Jurkat, Clone E6-1 (cell line): ENCODE measurements around the gene SLC27A3.
"Not testable (repeated sequence)": the region's sequence is repeated elsewhere in the genome, so short reads cannot be mapped to it uniquely, and the experiment has no call there.

Experiments used
- DNase-seq: peaks from one replicate; pipeline ENCODE4 v3.0.0-alpha.2; 2011; ENCODE audit warnings: low read depth, low spot score
- H3K4me3 ChIP-seq: 2 replicates; pipeline ENCODE4 v1.5.1; 2011; ENCODE audit warnings: mild to moderate bottlenecking, low read length, control low read depth, moderate library complexity

The SLC27A3 gene

GRCh38 chr1:153778051-153778823, 3.0 kb downstream of the SLC27A3 start:
- no peak overlapping the region for H3K4me3 ChIP-seq
- no peak for DNase-seq

- DNase-seq, result no peak
- no peak overlapping the region for H3K4me3 ChIP-seq
Observed at GRCh38 chr1:153778824-153779519, 3.8 kb downstream of the SLC27A3 start.

- no peak for DNase-seq
Observed at GRCh38 chr1:153779781-153780541, 4.8 kb downstream of the SLC27A3 start.

GRCh38 chr1:153780551-153780950, 5.3 kb downstream of the SLC27A3 start:
- no peak for DNase-seq
- H3K4me3 ChIP-seq, result no peak overlapping the region

More at GRCh38 chr1:153779781-153780541, 4.8 kb downstream of the SLC27A3 start:
- no peak overlapping the region for H3K4me3 ChIP-seq

GRCh38 chr1:153782648-153783047, 7.4 kb downstream of the SLC27A3 start:
- peak overlapping the region; percentile 63 for H3K4me3 ChIP-seq
- DNase-seq, result not testable (repeated sequence)

- H3K4me3 ChIP-seq, result peak overlapping the region; percentile 63
- peak; percentile 84 for DNase-seq
Observed at GRCh38 chr1:153783233-153784190, 8.3 kb downstream of the SLC27A3 start.

- DNase-seq, result no peak
- no peak overlapping the region for H3K4me3 ChIP-seq
Observed at GRCh38 chr1:153786038-153786790, 11.0 kb downstream of the SLC27A3 start.

GRCh38 chr1:153789478-153790034, 14.3 kb downstream of the SLC27A3 start:
- no peak for DNase-seq
- no peak overlapping the region for H3K4me3 ChIP-seq

GRCh38 chr1:153790313-153790965, 15.2 kb downstream of the SLC27A3 start:
- DNase-seq, result no peak
- no peak overlapping the region for H3K4me3 ChIP-seq

- H3K4me3 ChIP-seq, result no peak overlapping the region
- no peak for DNase-seq
Observed at GRCh38 chr1:153790966-153791647, 15.9 kb downstream of the SLC27A3 start.

- no peak for DNase-seq
- no peak overlapping the region for H3K4me3 ChIP-seq
Observed at GRCh38 chr1:153791648-153792253, 16.5 kb downstream of the SLC27A3 start.

- no peak overlapping the region for H3K4me3 ChIP-seq
- DNase-seq, result no peak
Observed at GRCh38 chr1:153792631-153793041, 17.4 kb downstream of the SLC27A3 start.

- no peak for DNase-seq
- no peak overlapping the region for H3K4me3 ChIP-seq
Observed at GRCh38 chr1:153793261-153793972, 18.2 kb downstream of the SLC27A3 start.

- no peak for DNase-seq
- H3K4me3 ChIP-seq, result no peak overlapping the region
Observed at GRCh38 chr1:153793973-153794615, 18.9 kb downstream of the SLC27A3 start.

GRCh38 chr1:153794624-153795329, 19.6 kb downstream of the SLC27A3 start:
- no peak overlapping the region for H3K4me3 ChIP-seq
- no peak for DNase-seq
